ENCODE results near the gene FOXI1.

The FOXI1 gene

DNA sequence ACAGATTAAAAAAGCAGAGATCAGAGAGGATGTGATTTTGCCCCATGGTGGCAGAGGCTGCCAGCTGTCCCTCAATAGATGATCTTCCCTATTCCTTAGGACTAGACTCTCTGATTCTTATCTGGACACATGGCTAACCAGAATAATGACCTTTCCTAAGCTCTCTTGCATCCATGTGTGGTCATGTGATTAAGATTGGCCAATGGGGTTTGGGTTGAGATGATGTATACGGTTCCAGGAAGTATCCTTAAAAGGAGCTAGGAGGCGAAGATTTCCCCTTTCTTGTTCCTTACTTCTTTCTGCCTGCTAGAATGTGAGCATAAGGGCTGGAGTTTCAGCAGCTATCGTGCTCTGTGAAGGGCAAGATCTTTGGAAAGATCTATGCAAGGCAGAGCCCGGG is 39.8 kb downstream of the FOXI1 start:
- no peak for DNase-seq (ENCODE audit: low read depth)
- TF ChIP-seq, protein P1, sequence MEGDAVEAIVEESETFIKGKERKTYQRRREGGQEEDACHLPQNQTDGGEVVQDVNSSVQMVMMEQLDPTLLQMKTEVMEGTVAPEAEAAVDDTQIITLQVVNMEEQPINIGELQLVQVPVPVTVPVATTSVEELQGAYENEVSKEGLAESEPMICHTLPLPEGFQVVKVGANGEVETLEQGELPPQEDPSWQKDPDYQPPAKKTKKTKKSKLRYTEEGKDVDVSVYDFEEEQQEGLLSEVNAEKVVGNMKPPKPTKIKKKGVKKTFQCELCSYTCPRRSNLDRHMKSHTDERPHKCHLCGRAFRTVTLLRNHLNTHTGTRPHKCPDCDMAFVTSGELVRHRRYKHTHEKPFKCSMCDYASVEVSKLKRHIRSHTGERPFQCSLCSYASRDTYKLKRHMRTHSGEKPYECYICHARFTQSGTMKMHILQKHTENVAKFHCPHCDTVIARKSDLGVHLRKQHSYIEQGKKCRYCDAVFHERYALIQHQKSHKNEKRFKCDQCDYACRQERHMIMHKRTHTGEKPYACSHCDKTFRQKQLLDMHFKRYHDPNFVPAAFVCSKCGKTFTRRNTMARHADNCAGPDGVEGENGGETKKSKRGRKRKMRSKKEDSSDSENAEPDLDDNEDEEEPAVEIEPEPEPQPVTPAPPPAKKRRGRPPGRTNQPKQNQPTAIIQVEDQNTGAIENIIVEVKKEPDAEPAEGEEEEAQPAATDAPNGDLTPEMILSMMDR (IDR thresholded peaks at IDR 0.05; ENCODE audit: low read depth, low read length, missing control alignments), result no peak
- no peak overlapping the region for H3K4me3 ChIP-seq (ENCODE audit: low read depth, low read length)
- in situ Hi-C loops (cut with HindIII; ENCODE audit: low sequenced_read_pairs), result no loop called here

DNA sequence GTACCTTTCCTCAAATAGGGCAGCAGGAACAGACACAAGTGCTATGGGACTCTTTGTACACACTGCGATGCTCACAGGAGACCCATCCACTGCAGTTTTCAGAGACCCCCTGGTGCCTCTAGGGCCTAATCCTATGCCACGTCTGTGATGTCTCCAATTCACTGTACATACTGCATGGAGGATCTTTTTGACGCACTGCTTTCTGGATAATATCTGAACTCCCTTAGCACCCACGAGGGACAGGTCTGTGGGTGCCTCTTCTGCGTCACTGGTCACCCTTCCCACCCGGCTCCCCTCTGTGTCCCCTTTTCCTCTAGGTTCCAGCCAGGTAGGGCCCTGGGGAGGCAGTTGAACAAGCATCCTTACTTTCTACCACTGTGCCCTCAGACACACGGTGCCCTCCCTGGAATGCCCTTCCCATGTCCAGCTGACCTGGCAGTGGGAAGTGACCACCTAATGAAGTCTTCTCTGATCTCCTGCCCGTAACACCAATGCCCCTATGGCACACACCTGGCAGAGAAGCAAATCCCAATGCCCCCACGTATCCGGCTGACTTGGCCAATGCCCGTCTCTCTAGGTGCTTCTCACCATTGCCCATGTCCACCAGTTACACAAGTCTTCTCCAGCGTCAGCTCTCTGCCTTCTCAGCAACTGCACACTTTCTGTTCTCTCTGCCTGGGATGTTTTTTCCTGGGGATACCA is 41.5 kb downstream of the FOXI1 start:
- in situ Hi-C loops (cut with HindIII; ENCODE audit: low sequenced_read_pairs), result no loop called here
- TF ChIP-seq, protein P1 (IDR thresholded peaks at IDR 0.05; ENCODE audit: low read depth, low read length, missing control alignments), result no peak
- DNase-seq (ENCODE audit: low read depth), result no peak
- no peak overlapping the region for H3K4me3 ChIP-seq (ENCODE audit: low read depth, low read length)

DNA sequence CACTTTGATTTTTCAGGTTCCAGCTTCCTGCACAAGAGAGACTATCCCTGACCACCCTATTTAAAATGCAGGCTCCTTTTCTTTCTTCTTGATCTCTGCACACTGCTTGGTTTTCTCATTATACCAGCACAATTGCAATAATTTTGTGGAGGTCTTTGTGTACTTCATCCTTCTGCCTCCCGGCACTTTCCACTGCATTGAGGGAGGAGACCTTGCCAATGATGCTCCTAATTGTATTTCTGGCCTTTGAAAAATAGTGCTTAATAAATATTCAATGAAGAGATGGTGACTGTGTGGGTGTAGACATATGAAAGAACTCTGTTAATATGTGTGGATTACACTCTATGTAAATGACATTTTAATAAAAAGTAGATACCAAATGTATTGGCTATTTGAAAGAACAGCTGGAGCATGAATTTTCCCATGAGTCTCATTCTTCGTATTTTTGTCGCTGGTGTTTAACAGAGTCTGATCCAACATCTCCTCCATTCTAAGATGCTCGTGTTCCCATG is 42.1 kb downstream of the FOXI1 start:
- H3K4me3 ChIP-seq (ENCODE audit: low read depth, low read length), result no peak overlapping the region
- in situ Hi-C loops (cut with HindIII; ENCODE audit: low sequenced_read_pairs), result no loop called here
- no peak for DNase-seq (ENCODE audit: low read depth)
- TF ChIP-seq, protein P1 (IDR thresholded peaks at IDR 0.05; ENCODE audit: low read depth, low read length, missing control alignments), result no peak

GRCh38 chr5:170148430-170149205 is 42.9 kb downstream of the FOXI1 start:
- TF ChIP-seq, protein P1 (IDR thresholded peaks at IDR 0.05; ENCODE audit: low read depth, low read length, missing control alignments), result no peak
- no peak overlapping the region for H3K4me3 ChIP-seq (ENCODE audit: low read depth, low read length)
- DNase-seq (ENCODE audit: low read depth), result no peak
- in situ Hi-C loops (cut with HindIII; ENCODE audit: low sequenced_read_pairs), result no loop called here

DNA sequence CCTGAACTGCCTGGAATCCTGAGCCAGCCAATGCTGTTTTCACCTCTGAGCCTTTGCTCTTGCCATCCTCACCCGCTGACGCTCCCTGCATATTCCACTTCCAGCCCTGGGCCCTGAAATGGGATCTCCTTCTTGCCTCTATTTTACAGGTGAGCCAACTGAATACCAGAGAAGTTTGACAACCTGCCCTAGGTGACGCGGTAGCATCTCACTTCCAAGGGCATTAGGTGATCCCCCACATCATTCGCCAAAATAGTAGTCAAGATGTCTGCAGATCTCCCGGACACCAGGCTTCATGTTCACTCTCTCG is 43.5 kb downstream of the FOXI1 start:
- no peak overlapping the region for H3K4me3 ChIP-seq (ENCODE audit: low read depth, low read length)
- DNase-seq (ENCODE audit: low read depth), result no peak
- TF ChIP-seq, protein P1 (IDR thresholded peaks at IDR 0.05; ENCODE audit: low read depth, low read length, missing control alignments), result no peak
- in situ Hi-C loops (cut with HindIII; ENCODE audit: low sequenced_read_pairs), result no loop called here

GRCh38 chr5:170150713-170151096 is 45.0 kb downstream of the FOXI1 start:
- no peak for DNase-seq (ENCODE audit: low read depth)
- TF ChIP-seq, protein P1 (IDR thresholded peaks at IDR 0.05; ENCODE audit: low read depth, low read length, missing control alignments), result no peak
- no peak overlapping the region for H3K4me3 ChIP-seq (ENCODE audit: low read depth, low read length)
- in situ Hi-C loops (cut with HindIII; ENCODE audit: low sequenced_read_pairs), result no loop called here

All from astrocyte of the cerebellum (primary cell).